Central memory CD8-positive, alpha-beta T cell (primary cell): ENCODE results near the gene HARS1.
A peak's percentile ranks its signal among the peaks of the same experiment; 100 is the strongest.

ENCODE experiments used
- ATAC-seq: fragments of 150-1000 bp; cut with Tn5 transposase; replicated peaks from 2 replicates; pipeline ENCODE4 v1.10.0; 2022; ENCODE audit warnings: mild to moderate bottlenecking, moderate FRiP score, moderate number of reproducible peaks; ENCODE audit not compliant: poor library complexity, severe bottlenecking; ENCODE audit errors: extremely low read depth
- DNase-seq, 2 donors: peaks; one replicate each; pipeline ENCODE4 v3.0.0; 2021; ENCODE audit warnings: low spot score in 2 of 2
- H3K27ac Mint-ChIP-seq: one replicate; pipeline ENCODE4 v1.8.0; 2022; ENCODE audit warnings: low read depth, mild to moderate bottlenecking, moderate library complexity, mixed read lengths
- H3K27me3 Mint-ChIP-seq: one replicate; pipeline ENCODE4 v1.8.0; 2022; ENCODE audit warnings: mixed read lengths
- H3K36me3 Mint-ChIP-seq: one replicate; pipeline ENCODE4 v1.8.0; 2022; ENCODE audit warnings: mild to moderate bottlenecking, moderate library complexity, mixed read lengths; ENCODE audit not compliant: insufficient read depth
- H3K4me1 Mint-ChIP-seq: one replicate; pipeline ENCODE4 v1.8.0; 2022; ENCODE audit warnings: mixed read lengths
- H3K4me3 Mint-ChIP-seq: one replicate; pipeline ENCODE4 v1.8.0; 2022; ENCODE audit warnings: mild to moderate bottlenecking, moderate library complexity, mixed read lengths
- H3K9me3 Mint-ChIP-seq: one replicate; pipeline ENCODE4 v1.8.0; 2022; ENCODE audit warnings: mixed read lengths

The HARS1 gene

GRCh38 chr5:140637371-140638100 is 53.6 kb downstream of the HARS1 start:
- DNase-seq (no peak), ATAC-seq (no peak)
- Mint-ChIP-seq H3K9me3 (no peaks in the 10 kb centered on the region), H3K27ac (no peak overlapping the region), H3K4me1 (peaks cover 49% of the 10 kb centered on the region), H3K27me3 (no peaks in the 10 kb centered on the region), H3K4me3 (peak overlapping the region; percentile 83), H3K36me3 (peaks cover 8% of the 10 kb centered on the region)

DNA sequence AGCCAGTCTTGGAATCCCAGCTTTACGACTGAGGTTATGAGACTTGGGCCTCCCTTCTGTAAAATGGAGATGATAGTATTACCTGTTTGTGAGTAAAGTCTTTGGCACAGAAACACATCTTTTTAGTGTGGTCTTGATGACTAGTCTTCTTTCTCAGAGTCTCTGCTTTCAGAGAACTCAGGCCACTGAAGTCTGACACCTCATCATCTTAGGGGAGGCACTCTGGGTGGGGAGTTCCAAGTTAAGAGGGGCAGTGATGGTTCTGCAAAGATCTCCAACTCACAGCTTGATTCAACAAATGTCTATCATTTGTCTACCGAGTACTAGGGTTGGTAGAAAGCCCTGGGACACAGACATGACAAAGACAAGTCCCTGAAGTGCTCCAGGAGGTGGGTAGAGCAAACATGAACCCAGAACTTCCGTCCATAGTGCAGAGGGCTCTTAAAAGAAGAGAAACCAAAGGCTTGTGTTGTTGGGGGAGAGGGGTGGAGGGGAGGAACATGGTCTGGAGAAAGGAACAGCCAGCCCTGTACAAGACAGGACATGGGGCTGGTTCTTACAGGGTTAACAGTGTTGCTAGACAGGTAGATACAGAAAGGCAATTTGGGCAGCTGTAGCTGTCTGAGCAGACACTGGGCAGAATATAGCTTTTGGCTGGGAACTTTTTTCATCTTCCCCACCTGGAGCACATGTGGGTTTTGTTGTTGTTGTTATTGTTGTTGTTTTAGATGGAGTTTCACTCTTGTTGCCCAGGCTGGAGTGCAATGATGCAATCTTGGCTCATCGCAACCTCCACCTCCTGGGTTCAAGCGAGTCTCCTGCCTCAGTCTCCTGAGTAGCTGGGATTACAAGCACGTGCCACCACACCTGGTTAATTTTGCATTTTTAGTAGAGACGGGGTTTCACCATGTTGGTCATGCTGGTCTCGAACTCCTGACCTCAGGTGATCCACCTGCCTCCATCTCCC is 55.6 kb downstream of the HARS1 start:
- H3K4me1 Mint-ChIP-seq: peaks cover 36% of the 10 kb centered on the region
- DNase-seq: no peak
- H3K36me3 Mint-ChIP-seq: peaks cover 10% of the 10 kb centered on the region
- no peak for ATAC-seq
- peaks cover 10% of the 10 kb centered on the region for H3K27me3 Mint-ChIP-seq
- no peak overlapping the region for H3K4me3 Mint-ChIP-seq
- no peaks in the 10 kb centered on the region for H3K9me3 Mint-ChIP-seq
- no peak overlapping the region for H3K27ac Mint-ChIP-seq

GRCh38 chr5:140634103-140634502 is 57.1 kb downstream of the HARS1 start:
- DNase-seq (no peak), ATAC-seq (no peak)
- Mint-ChIP-seq H3K27me3 (peaks cover 10% of the 10 kb centered on the region), H3K27ac (no peak overlapping the region), H3K4me3 (no peak overlapping the region), H3K9me3 (no peaks in the 10 kb centered on the region), H3K4me1 (peaks cover 27% of the 10 kb centered on the region), H3K36me3 (peaks cover 7% of the 10 kb centered on the region)

DNA sequence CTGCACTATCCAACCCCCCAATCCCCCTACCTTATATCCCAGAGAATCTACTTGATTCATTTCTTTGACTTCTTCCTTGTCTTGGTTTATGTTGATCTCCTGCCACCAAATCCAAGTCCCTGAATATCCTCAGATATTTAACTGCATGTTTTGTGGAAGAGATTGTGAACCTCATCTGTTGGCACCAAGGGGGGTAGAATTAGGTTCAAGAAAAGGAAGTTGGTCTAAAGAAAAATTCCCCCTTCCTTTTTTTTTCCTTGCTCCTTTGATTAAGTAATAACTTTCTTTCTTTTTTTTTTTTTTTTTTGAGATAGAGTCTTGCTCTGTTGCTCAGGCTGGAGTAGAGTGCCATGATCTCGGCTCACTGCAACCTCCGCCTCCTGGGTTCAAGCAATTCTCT is 57.7 kb downstream of the HARS1 start:
- peaks cover 10% of the 10 kb centered on the region for H3K27me3 Mint-ChIP-seq

DNA sequence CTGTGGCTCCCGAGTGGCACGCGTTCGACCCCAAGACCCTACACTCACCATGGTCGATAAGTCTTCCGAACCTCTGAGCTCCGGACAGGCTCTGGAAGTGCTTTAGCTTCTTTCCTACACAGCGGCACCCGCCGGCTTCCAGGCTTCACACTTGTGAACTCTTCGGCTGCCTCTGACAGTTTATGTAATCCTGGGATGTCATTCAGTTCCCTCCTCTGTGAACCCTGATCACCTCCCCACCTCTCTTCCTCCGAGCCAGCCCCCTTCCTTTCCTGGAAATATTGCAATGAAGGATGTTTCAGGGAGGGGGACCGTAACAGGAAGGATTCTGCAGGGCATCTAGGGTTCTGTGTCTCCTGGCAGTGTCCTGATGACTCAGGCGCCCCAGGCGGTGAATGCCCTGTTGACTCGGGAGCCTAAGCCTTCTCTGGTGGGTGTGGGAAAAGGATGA is 58.1 kb downstream of the HARS1 start, which contains the start of gene CD14:
TSS of gene CD14 (minus strand) at position 155 of the 451 bp plus-strand sequence. CDS start at position 51, 104 bp downstream.
- Mint-ChIP-seq H3K27ac (peak within 1 kb of the TSS; percentile 64), H3K36me3 (peaks cover 4% of the 10 kb centered on the region), H3K4me3 (peak within 1 kb of the TSS; percentile 83), H3K4me1 (peaks cover 16% of the 10 kb centered on the region), H3K9me3 (no peaks in the 10 kb centered on the region), H3K27me3 (peaks cover 10% of the 10 kb centered on the region)
- DNase-seq: no peak
- ATAC-seq: no peak

More for the DNA sequence above, 57.7 kb downstream of the HARS1 start:
- DNase-seq: no peak
- H3K36me3 Mint-ChIP-seq: peaks cover 4% of the 10 kb centered on the region
- H3K4me1 Mint-ChIP-seq: peaks cover 21% of the 10 kb centered on the region
- ATAC-seq: no peak
- no peaks in the 10 kb centered on the region for H3K9me3 Mint-ChIP-seq
- H3K4me3 Mint-ChIP-seq: peak overlapping the region; percentile 83
- H3K27ac Mint-ChIP-seq: peak overlapping the region; percentile 64

- DNase-seq: peak in 1 of 2 donors; percentile 25
- H3K27ac Mint-ChIP-seq: peak overlapping the region; percentile 64
Observed at GRCh38 chr5:140632366-140633020, 58.7 kb downstream of the HARS1 start.

GRCh38 chr5:140631831-140632365 is 59.3 kb downstream of the HARS1 start:
- ATAC-seq: peak; percentile 69
- H3K27me3 Mint-ChIP-seq: peaks cover 10% of the 10 kb centered on the region
- H3K4me3 Mint-ChIP-seq: peak overlapping the region; percentile 83
- H3K27ac Mint-ChIP-seq: peak overlapping the region; percentile 64
- DNase-seq: no peak
- no peaks in the 10 kb centered on the region for H3K9me3 Mint-ChIP-seq
- peaks cover 12% of the 10 kb centered on the region for H3K4me1 Mint-ChIP-seq
- peaks cover 3% of the 10 kb centered on the region for H3K36me3 Mint-ChIP-seq

More at GRCh38 chr5:140632366-140633020, 58.7 kb downstream of the HARS1 start:
- ATAC-seq: peak; percentile 84
- Mint-ChIP-seq H3K4me3 (peak overlapping the region; percentile 83), H3K36me3 (peaks cover 4% of the 10 kb centered on the region), H3K4me1 (peaks cover 12% of the 10 kb centered on the region), H3K27me3 (peaks cover 10% of the 10 kb centered on the region), H3K9me3 (no peaks in the 10 kb centered on the region)

- peaks cover 3% of the 10 kb centered on the region for H3K36me3 Mint-ChIP-seq
- H3K27me3 Mint-ChIP-seq: peaks cover 10% of the 10 kb centered on the region
- no peak overlapping the region for H3K27ac Mint-ChIP-seq
- no peak for DNase-seq
- peaks cover 12% of the 10 kb centered on the region for H3K4me1 Mint-ChIP-seq
- ATAC-seq: no peak
- peak overlapping the region; percentile 41 for H3K4me3 Mint-ChIP-seq
- H3K9me3 Mint-ChIP-seq: no peaks in the 10 kb centered on the region
Observed at GRCh38 chr5:140631036-140631417, 60.1 kb downstream of the HARS1 start.

- no peak for DNase-seq
- no peak overlapping the region for H3K27ac Mint-ChIP-seq
- H3K9me3 Mint-ChIP-seq: no peaks in the 10 kb centered on the region
- peaks cover 10% of the 10 kb centered on the region for H3K27me3 Mint-ChIP-seq
- peaks cover 12% of the 10 kb centered on the region for H3K4me1 Mint-ChIP-seq
- no peak for ATAC-seq
- peaks cover 3% of the 10 kb centered on the region for H3K36me3 Mint-ChIP-seq
- H3K4me3 Mint-ChIP-seq: peak overlapping the region; percentile 41
Observed at GRCh38 chr5:140630292-140631035, 60.7 kb downstream of the HARS1 start.

DNA sequence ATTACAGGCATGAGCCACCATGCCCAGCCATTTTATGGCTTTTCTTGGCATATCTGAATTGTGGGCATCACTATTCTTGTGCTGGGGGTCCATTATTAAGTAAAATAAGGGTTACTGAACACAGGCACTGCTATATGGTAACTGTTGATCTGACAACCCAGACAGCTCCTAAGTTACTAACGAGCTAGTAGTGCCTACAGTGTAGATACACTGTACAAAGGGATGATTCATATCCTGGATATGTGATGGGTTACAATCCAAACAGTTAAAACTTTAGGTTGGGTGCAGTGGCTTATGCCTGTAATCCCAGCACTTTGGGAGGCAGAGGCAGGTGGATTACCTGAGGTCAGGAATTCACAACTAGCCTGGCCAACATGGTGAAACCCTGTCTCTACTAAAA is 62.5 kb downstream of the HARS1 start:
- ATAC-seq: no peak

DNA sequence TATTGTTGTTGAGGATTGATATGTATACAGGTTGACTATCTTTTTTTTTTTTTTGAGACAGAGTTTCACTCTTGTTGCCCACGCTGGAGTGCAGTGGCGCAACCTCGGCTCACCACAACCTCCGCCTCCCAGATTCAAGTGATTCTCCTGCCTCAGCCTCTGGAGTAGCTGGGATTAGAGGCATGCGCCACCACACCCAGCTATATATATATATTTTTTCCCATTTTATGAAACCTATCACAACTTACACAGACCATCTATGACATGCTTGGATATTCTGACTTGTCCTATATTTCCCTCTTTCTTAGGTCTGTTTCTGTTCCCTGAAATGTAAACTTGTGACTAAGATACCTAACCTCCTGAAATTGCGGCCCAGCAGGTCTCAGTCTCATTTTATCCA is 63.2 kb downstream of the HARS1 start:
- DNase-seq: no peak
- no peak for ATAC-seq
- H3K4me1 Mint-ChIP-seq: peaks cover 7% of the 10 kb centered on the region
- H3K27ac Mint-ChIP-seq: no peak overlapping the region
- no peaks in the 10 kb centered on the region for H3K9me3 Mint-ChIP-seq
- H3K36me3 Mint-ChIP-seq: peaks cover 3% of the 10 kb centered on the region
- no peak overlapping the region for H3K4me3 Mint-ChIP-seq
- peaks cover 10% of the 10 kb centered on the region for H3K27me3 Mint-ChIP-seq

More for the DNA sequence above, 62.5 kb downstream of the HARS1 start:
- H3K4me3 Mint-ChIP-seq: no peak overlapping the region
- H3K4me1 Mint-ChIP-seq: peaks cover 12% of the 10 kb centered on the region
- peaks cover 10% of the 10 kb centered on the region for H3K27me3 Mint-ChIP-seq
- DNase-seq: no peak
- H3K36me3 Mint-ChIP-seq: peaks cover 3% of the 10 kb centered on the region
- no peaks in the 10 kb centered on the region for H3K9me3 Mint-ChIP-seq
- H3K27ac Mint-ChIP-seq: no peak overlapping the region
